GM06990 (cell line): ENCODE data around the gene DUOX1.

Experiments used
- DNase-seq: peaks from one replicate; pipeline ENCODE4 v3.0.0-alpha.2; 2011; ENCODE audit not compliant: insufficient read length; ENCODE audit errors: extremely low read depth
- H3K27me3 ChIP-seq: replicated peaks from 2 replicates; pipeline ENCODE4 v1.6.0; 2011; ENCODE audit warnings: low read length; ENCODE audit not compliant: control insufficient read depth, insufficient read depth
- H3K36me3 ChIP-seq: 2 replicates; pipeline ENCODE4 v1.5.1; 2011; ENCODE audit warnings: low read length; ENCODE audit not compliant: control insufficient read depth, insufficient read depth
- H3K4me3 ChIP-seq: replicated peaks from 2 replicates; pipeline ENCODE4 v1.5.1; 2011; ENCODE audit warnings: low read depth, mild to moderate bottlenecking, control low read depth, low read length
- CTCF ChIP-seq: IDR thresholded peaks from 2 replicates; pipeline ENCODE4 v1.5.1; 2011; ENCODE audit warnings: low read length, control low read depth, mild to moderate bottlenecking, inconsistent platforms; ENCODE audit not compliant: insufficient read depth, poor library complexity, severe bottlenecking

Gene DUOX1

GRCh38 chr15:45093622-45094357, 36.0 kb upstream of the DUOX1 start:
- H3K36me3 ChIP-seq = no peaks in the 10 kb centered on the region
- no peak for DNase-seq
- peaks cover 2% of the 10 kb centered on the region for H3K27me3 ChIP-seq
- TF ChIP-seq CTCF = no peak
- H3K4me3 ChIP-seq = no peak overlapping the region

GRCh38 chr15:45094358-45094730, 35.5 kb upstream of the DUOX1 start:
- Histone ChIP-seq H3K4me3 (no peak overlapping the region), H3K36me3 (no peaks in the 10 kb centered on the region), H3K27me3 (peaks cover 2% of the 10 kb centered on the region)
- no peak for DNase-seq
- TF ChIP-seq CTCF = no peak

- DNase-seq = no peak
- no peaks in the 10 kb centered on the region for H3K36me3 ChIP-seq
- H3K4me3 ChIP-seq = no peak overlapping the region
Observed at GRCh38 chr15:45095661-45096060, 34.1 kb upstream of the DUOX1 start.

GRCh38 chr15:45097466-45097865, 32.3 kb upstream of the DUOX1 start:
- no peak for TF ChIP-seq CTCF

More at GRCh38 chr15:45095661-45096060, 34.1 kb upstream of the DUOX1 start:
- TF ChIP-seq CTCF = no peak
- peaks cover 2% of the 10 kb centered on the region for H3K27me3 ChIP-seq

GRCh38 chr15:45099549-45100165, 30.1 kb upstream of the DUOX1 start:
- no peaks in the 10 kb centered on the region; the same call in none of the 2 replicates for H3K27me3 ChIP-seq
- H3K4me3 ChIP-seq = no peak overlapping the region
- H3K36me3 ChIP-seq = no peaks in the 10 kb centered on the region
- no peak for TF ChIP-seq CTCF
- no peak for DNase-seq

More at GRCh38 chr15:45097466-45097865, 32.3 kb upstream of the DUOX1 start:
- Histone ChIP-seq H3K27me3 (peaks cover 2% of the 10 kb centered on the region), H3K36me3 (no peaks in the 10 kb centered on the region), H3K4me3 (no peak overlapping the region)
- no peak for DNase-seq
